ENCODE results near the gene SMS.

Gene SMS

DNA sequence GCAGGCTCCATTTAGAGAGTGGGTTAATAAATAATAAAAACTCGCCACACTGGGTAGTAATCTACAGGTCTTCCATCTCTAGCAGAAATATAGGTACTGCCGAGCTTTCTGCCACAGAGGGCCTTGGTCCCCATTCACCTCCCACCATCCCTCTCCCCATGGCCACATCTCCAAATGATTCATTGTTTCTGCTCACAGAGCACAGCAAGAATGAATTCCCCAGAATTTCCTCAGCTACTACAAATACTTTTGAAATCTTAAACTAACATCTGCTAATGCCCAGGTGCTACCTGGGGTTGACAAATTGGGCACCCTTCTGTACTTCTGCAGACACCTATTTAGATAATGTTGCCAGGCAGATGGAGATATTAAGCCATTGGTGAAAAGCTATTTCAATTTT lies 96.7 kb downstream of the SMS start:
- H3K9ac ChIP-seq (ENCODE audit: low read length) = no peak overlapping the region
- no peak overlapping the region for H3K4me2 ChIP-seq (ENCODE audit: low read depth, low read length, poor library complexity, severe bottlenecking)
- H3K4me3 ChIP-seq (ENCODE audit: insufficient read depth, low read length, poor library complexity, severe bottlenecking) = no peak overlapping the region
- no peaks in the 10 kb centered on the region for H3K9me3 ChIP-seq (ENCODE audit: insufficient read depth, low read length)
- H4K20me1 ChIP-seq (ENCODE audit: low read depth, low read length) = no peaks in the 10 kb centered on the region
- no peak overlapping the region for H3K27ac ChIP-seq (ENCODE audit: low read depth, low read length)
- no peaks in the 10 kb centered on the region for H3K79me2 ChIP-seq (ENCODE audit: insufficient read depth, low read length)
- no peak overlapping the region for H2AFZ ChIP-seq (ENCODE audit: low read depth, low read length, severe bottlenecking)
- H3K36me3 ChIP-seq (ENCODE audit: low read length) = no peaks in the 10 kb centered on the region
- H3F3A ChIP-seq (ENCODE audit: insufficient read depth) = no peaks in the 10 kb centered on the region
- TF ChIP-seq EZH2phosphoT487 (conservative IDR thresholded peaks at IDR 0.05; ENCODE audit: low read length) = no peak
- H3K27me3 ChIP-seq (ENCODE audit: low read length) = no peaks in the 10 kb centered on the region
- H3K9me2 ChIP-seq (replicated peaks; ENCODE audit: insufficient read depth, low read length) = no peaks in the 10 kb centered on the region

- Histone ChIP-seq H3K27ac (ENCODE audit: low read depth, low read length) (no peak overlapping the region), H3K9me3 (ENCODE audit: insufficient read depth, low read length) (no peaks in the 10 kb centered on the region), H3K9me2 (replicated peaks; ENCODE audit: insufficient read depth, low read length) (no peaks in the 10 kb centered on the region), H2AFZ (ENCODE audit: low read depth, low read length, severe bottlenecking) (no peak overlapping the region), H4K20me1 (ENCODE audit: low read depth, low read length) (no peaks in the 10 kb centered on the region), H3K4me3 (ENCODE audit: insufficient read depth, low read length, poor library complexity, severe bottlenecking) (no peak overlapping the region), H3K79me2 (ENCODE audit: insufficient read depth, low read length) (no peaks in the 10 kb centered on the region), H3F3A (ENCODE audit: insufficient read depth) (no peaks in the 10 kb centered on the region), H3K36me3 (ENCODE audit: low read length) (no peaks in the 10 kb centered on the region), H3K4me2 (ENCODE audit: low read depth, low read length, poor library complexity, severe bottlenecking) (no peak overlapping the region), H3K9ac (ENCODE audit: low read length) (no peak overlapping the region), H3K27me3 (ENCODE audit: low read length) (no peaks in the 10 kb centered on the region)
- TF ChIP-seq, protein P1, sequence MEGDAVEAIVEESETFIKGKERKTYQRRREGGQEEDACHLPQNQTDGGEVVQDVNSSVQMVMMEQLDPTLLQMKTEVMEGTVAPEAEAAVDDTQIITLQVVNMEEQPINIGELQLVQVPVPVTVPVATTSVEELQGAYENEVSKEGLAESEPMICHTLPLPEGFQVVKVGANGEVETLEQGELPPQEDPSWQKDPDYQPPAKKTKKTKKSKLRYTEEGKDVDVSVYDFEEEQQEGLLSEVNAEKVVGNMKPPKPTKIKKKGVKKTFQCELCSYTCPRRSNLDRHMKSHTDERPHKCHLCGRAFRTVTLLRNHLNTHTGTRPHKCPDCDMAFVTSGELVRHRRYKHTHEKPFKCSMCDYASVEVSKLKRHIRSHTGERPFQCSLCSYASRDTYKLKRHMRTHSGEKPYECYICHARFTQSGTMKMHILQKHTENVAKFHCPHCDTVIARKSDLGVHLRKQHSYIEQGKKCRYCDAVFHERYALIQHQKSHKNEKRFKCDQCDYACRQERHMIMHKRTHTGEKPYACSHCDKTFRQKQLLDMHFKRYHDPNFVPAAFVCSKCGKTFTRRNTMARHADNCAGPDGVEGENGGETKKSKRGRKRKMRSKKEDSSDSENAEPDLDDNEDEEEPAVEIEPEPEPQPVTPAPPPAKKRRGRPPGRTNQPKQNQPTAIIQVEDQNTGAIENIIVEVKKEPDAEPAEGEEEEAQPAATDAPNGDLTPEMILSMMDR (IDR thresholded peaks at IDR 0.05; ENCODE audit: insufficient read depth, low read length, poor library complexity, severe bottlenecking) = no peak
- no peak for TF ChIP-seq EZH2phosphoT487 (conservative IDR thresholded peaks at IDR 0.05; ENCODE audit: low read length)
These were observed 97.5 kb downstream of the SMS start for GRCh38 chrX:22037911-22038537.

DNA sequence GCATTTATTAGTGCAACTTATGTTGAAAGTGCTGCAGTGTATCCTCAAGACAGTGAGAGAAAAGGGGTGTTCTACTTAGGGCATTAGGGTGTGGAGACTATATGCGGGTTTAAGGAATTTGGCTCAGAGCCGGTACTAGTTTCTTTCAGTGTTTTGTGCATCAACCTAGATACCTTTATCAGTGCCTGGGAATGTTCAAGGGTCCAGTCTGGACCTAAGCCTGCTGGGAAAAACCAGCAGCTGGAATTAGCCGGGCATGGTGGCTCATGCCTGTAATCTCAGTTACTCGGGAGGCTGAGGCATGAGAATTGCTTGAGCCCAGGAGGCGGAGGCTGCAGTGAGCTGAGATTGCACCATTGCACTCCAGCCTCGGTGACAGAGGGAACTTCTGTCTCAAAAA lies 99.0 kb downstream of the SMS start:
- H3K4me2 ChIP-seq (ENCODE audit: low read depth, low read length, poor library complexity, severe bottlenecking) = no peak overlapping the region
- H3K27me3 ChIP-seq (ENCODE audit: low read length) = no peaks in the 10 kb centered on the region
- no peaks in the 10 kb centered on the region for H3K9me3 ChIP-seq (ENCODE audit: insufficient read depth, low read length)
- no peaks in the 10 kb centered on the region for H3K36me3 ChIP-seq (ENCODE audit: low read length)
- H3K9me2 ChIP-seq (replicated peaks; ENCODE audit: insufficient read depth, low read length) = no peaks in the 10 kb centered on the region
- no peak overlapping the region for H2AFZ ChIP-seq (ENCODE audit: low read depth, low read length, severe bottlenecking)
- H3K27ac ChIP-seq (ENCODE audit: low read depth, low read length) = no peak overlapping the region
- H3K9ac ChIP-seq (ENCODE audit: low read length) = no peak overlapping the region
- no peaks in the 10 kb centered on the region for H3F3A ChIP-seq (ENCODE audit: insufficient read depth)
- H3K4me3 ChIP-seq (ENCODE audit: insufficient read depth, low read length, poor library complexity, severe bottlenecking) = no peak overlapping the region
- no peaks in the 10 kb centered on the region for H4K20me1 ChIP-seq (ENCODE audit: low read depth, low read length)
- TF ChIP-seq, protein P1 (IDR thresholded peaks at IDR 0.05; ENCODE audit: insufficient read depth, low read length, poor library complexity, severe bottlenecking) = no peak
- no peak for TF ChIP-seq EZH2phosphoT487 (conservative IDR thresholded peaks at IDR 0.05; ENCODE audit: low read length)
- no peaks in the 10 kb centered on the region for H3K79me2 ChIP-seq (ENCODE audit: insufficient read depth, low read length)

DNA sequence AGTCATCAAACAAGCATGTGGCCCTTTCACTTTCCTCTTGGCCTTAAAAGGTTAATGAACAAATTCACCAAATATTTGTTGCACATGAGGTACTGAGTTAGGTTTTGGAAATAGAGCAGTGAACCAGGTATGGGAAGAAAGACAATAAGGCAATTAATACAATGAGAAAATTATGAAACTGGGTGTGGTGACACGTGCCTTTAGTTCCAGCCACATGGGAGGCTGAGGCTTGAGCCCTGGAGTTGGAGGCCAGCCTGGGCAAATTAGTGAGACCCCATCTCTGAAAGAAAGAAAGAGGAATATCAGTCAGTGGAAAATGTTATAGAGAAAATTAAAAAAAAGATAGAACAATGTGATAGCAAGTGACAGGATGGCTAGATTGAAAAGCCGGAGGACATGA lies 99.7 kb downstream of the SMS start:
- Histone ChIP-seq H3K4me2 (ENCODE audit: low read depth, low read length, poor library complexity, severe bottlenecking) (no peak overlapping the region), H2AFZ (ENCODE audit: low read depth, low read length, severe bottlenecking) (no peak overlapping the region), H3K27me3 (ENCODE audit: low read length) (no peaks in the 10 kb centered on the region), H4K20me1 (ENCODE audit: low read depth, low read length) (no peaks in the 10 kb centered on the region), H3K9me3 (ENCODE audit: insufficient read depth, low read length) (no peaks in the 10 kb centered on the region), H3K36me3 (ENCODE audit: low read length) (no peaks in the 10 kb centered on the region), H3F3A (ENCODE audit: insufficient read depth) (no peaks in the 10 kb centered on the region), H3K27ac (ENCODE audit: low read depth, low read length) (no peak overlapping the region), H3K4me3 (ENCODE audit: insufficient read depth, low read length, poor library complexity, severe bottlenecking) (no peak overlapping the region), H3K79me2 (ENCODE audit: insufficient read depth, low read length) (no peaks in the 10 kb centered on the region), H3K9ac (ENCODE audit: low read length) (no peak overlapping the region), H3K9me2 (replicated peaks; ENCODE audit: insufficient read depth, low read length) (no peaks in the 10 kb centered on the region)
- no peak for TF ChIP-seq EZH2phosphoT487 (conservative IDR thresholded peaks at IDR 0.05; ENCODE audit: low read length)
